ENCODE data around the gene CSMD2.
"Not testable (repeated sequence)": the region's sequence is repeated elsewhere in the genome, so short reads cannot be mapped to it uniquely, and the experiment has no call there.

The CSMD2 gene

DNA sequence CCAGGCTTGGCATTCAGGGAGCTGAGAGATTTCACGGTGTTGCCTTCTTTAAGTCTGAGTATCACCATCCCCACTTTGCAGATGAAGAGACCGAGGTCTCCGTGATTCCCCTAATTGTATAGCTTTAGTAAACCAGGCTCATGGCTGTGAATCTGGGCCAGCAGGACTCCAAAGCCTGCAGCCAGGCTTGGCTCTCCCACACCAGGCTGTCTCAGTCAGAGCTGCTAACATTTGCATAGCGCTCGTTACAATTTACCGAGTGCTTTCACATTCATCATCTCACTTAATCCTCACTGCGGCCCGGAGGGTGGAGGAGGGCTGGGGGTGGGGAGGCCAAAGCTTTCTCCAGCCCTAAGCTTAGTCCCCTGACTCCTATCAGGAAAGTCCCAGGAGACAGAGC lies 23.4 kb upstream of the CSMD2 start:
- no peaks in the 10 kb centered on the region for H3K36me3 ChIP-seq (ENCODE audit: insufficient read depth, low read length)
- no peaks in the 10 kb centered on the region; the same call in 1 of the 2 replicates for H4K20me1 ChIP-seq (ENCODE audit: insufficient read depth, low read length)
- H3K4me2 ChIP-seq (ENCODE audit: insufficient read depth, low read length), result no peak overlapping the region
- peaks cover under 1% of the 10 kb centered on the region for H3K27me3 ChIP-seq (ENCODE audit: insufficient read depth, low read length, poor library complexity)
- no peak overlapping the region for H3K4me3 ChIP-seq (ENCODE audit: low read depth in 1 of 2, low read length in 2 of 2)
- ATAC-seq (ENCODE audit: insufficient read depth, low read depth) (no peak), DNase-seq (no peak)
- H2AFZ ChIP-seq (ENCODE audit: low read depth, low read length), result no peak overlapping the region
- no peak overlapping the region for H3K27ac ChIP-seq (ENCODE audit: low read length)
- H3K9me3 ChIP-seq (ENCODE audit: insufficient read depth, low read length, severe bottlenecking), result no peaks in the 10 kb centered on the region
- no peaks in the 10 kb centered on the region for H3K4me1 ChIP-seq (ENCODE audit: insufficient read depth, low read length)
- no peak for TF ChIP-seq EZH2 (IDR thresholded peaks at IDR 0.05; ENCODE audit: borderline replicate concordance, low read depth, low read length, severe bottlenecking)
- TF ChIP-seq, protein P1, sequence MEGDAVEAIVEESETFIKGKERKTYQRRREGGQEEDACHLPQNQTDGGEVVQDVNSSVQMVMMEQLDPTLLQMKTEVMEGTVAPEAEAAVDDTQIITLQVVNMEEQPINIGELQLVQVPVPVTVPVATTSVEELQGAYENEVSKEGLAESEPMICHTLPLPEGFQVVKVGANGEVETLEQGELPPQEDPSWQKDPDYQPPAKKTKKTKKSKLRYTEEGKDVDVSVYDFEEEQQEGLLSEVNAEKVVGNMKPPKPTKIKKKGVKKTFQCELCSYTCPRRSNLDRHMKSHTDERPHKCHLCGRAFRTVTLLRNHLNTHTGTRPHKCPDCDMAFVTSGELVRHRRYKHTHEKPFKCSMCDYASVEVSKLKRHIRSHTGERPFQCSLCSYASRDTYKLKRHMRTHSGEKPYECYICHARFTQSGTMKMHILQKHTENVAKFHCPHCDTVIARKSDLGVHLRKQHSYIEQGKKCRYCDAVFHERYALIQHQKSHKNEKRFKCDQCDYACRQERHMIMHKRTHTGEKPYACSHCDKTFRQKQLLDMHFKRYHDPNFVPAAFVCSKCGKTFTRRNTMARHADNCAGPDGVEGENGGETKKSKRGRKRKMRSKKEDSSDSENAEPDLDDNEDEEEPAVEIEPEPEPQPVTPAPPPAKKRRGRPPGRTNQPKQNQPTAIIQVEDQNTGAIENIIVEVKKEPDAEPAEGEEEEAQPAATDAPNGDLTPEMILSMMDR (IDR thresholded peaks at IDR 0.05; ENCODE audit: borderline replicate concordance, extremely low read depth, low read length, poor library complexity, severe bottlenecking), result no peak
- no peak overlapping the region for H3K9ac ChIP-seq (ENCODE audit: low read depth, low read length)
- no peaks in the 10 kb centered on the region for H3K79me2 ChIP-seq (ENCODE audit: insufficient read depth, low read length)

DNA sequence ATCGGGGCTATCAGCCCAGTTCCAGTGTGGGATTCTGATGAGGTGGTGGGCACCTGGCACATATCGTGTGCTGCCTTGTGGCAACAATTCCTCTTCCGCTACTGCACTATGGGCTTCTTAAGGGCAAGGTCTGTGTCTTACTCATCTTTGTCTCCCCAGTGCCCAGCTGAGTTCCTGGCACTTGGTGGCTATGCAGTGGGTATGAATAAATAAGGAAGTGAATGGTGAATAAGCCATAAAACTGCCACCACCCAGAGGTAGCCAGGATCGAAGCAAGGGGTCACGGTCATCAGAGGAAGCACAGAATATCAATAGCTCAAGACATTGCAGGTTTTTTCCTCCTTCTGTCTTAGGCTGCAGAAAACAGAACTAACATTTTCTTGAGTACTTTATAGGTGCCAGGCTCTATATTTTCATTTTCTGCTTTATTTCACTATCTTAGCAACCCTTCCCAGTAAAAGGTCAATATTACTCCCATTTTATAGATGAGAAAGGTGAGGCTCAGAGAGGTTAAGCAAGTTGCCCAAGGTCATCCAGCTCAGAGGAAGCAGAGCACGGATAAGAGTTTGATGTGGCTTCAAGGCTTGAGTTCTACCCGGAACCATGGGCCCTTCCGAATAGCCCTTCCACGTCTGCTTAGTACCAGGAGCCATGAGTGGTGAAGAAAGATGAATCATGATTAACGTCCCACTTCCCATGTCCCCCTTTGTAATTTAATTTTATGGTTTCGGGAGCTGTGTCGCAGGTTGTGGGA lies 21.9 kb upstream of the CSMD2 start:
- TF ChIP-seq, protein P1 (IDR thresholded peaks at IDR 0.05; ENCODE audit: borderline replicate concordance, extremely low read depth, low read length, poor library complexity, severe bottlenecking), result no peak
- no peak for TF ChIP-seq EZH2 (IDR thresholded peaks at IDR 0.05; ENCODE audit: borderline replicate concordance, low read depth, low read length, severe bottlenecking)
- no peak overlapping the region for H3K4me3 ChIP-seq (ENCODE audit: low read depth in 1 of 2, low read length in 2 of 2)
- H3K27me3 ChIP-seq (ENCODE audit: insufficient read depth, low read length, poor library complexity), result peaks cover 6% of the 10 kb centered on the region
- H3K4me1 ChIP-seq (ENCODE audit: insufficient read depth, low read length), result no peaks in the 10 kb centered on the region
- ATAC-seq (ENCODE audit: insufficient read depth, low read depth) (no peak), DNase-seq (no peak)
- H3K79me2 ChIP-seq (ENCODE audit: insufficient read depth, low read length), result no peaks in the 10 kb centered on the region
- no peak overlapping the region for H3K9ac ChIP-seq (ENCODE audit: low read depth, low read length)
- no peak overlapping the region for H3K4me2 ChIP-seq (ENCODE audit: insufficient read depth, low read length)
- no peak overlapping the region for H3K27ac ChIP-seq (ENCODE audit: low read length)
- H4K20me1 ChIP-seq (ENCODE audit: insufficient read depth, low read length), result no peaks in the 10 kb centered on the region; the same call in 1 of the 2 replicates
- H3K9me3 ChIP-seq (ENCODE audit: insufficient read depth, low read length, severe bottlenecking), result no peaks in the 10 kb centered on the region
- H2AFZ ChIP-seq (ENCODE audit: low read depth, low read length), result no peak overlapping the region
- no peaks in the 10 kb centered on the region for H3K36me3 ChIP-seq (ENCODE audit: insufficient read depth, low read length)

DNA sequence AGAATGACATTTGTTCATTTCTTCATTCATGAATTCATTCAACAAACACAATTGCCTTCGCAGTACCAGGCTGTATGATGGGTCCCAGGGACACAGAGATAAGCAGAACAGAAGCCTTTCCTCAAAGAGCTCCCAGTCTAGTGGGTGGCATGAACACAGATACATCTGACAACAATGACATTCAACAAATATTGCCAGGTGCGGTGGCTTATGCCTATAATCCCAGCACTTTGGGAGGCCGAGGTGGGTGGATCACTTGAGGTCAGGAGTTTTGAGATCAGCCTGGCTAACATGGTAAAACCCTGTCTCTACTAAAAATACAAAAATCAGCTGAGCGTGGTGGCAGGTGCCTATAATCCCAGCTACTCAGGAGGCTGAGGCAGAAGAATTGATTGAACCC lies 18.4 kb upstream of the CSMD2 start:
- not testable (repeated sequence) for H3K9ac ChIP-seq (ENCODE audit: low read depth, low read length); H3K4me1 ChIP-seq (ENCODE audit: insufficient read depth, low read length); H3K79me2 ChIP-seq (ENCODE audit: insufficient read depth, low read length); H3K36me3 ChIP-seq (ENCODE audit: insufficient read depth, low read length); H3K9me3 ChIP-seq (ENCODE audit: insufficient read depth, low read length, severe bottlenecking); H2AFZ ChIP-seq (ENCODE audit: low read depth, low read length); H3K4me2 ChIP-seq (ENCODE audit: insufficient read depth, low read length); H3K27ac ChIP-seq (ENCODE audit: low read length); H3K27me3 ChIP-seq (ENCODE audit: insufficient read depth, low read length, poor library complexity); H4K20me1 ChIP-seq (ENCODE audit: insufficient read depth, low read length); H3K4me3 ChIP-seq (ENCODE audit: low read depth in 1 of 2, low read length in 2 of 2); DNase-seq; ATAC-seq (ENCODE audit: insufficient read depth, low read depth)

DNA sequence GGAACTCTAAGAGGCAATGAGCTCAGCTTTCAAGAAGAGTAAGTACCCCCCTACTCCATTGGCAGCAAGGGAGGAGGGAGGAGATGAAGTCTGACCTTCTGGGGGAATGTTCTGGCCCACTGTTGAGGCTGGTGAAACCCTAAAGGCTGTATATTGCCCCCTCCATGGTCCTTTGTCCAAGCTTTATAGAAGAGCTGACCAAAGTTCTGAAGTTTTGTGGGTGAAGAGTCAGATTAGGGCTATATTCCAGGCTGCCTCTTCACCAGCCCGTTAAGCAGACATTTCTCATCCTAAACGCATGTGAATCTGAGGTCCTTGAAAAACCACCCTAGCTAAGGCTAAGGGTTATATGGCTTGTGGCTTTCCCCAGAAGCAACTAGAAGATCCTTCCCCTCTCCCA lies 13.0 kb upstream of the CSMD2 start:
- no peaks in the 10 kb centered on the region for H3K36me3 ChIP-seq (ENCODE audit: insufficient read depth, low read length)
- no peak overlapping the region for H3K4me2 ChIP-seq (ENCODE audit: insufficient read depth, low read length)
- H3K4me3 ChIP-seq (ENCODE audit: low read depth in 1 of 2, low read length in 2 of 2), result no peak overlapping the region
- no peaks in the 10 kb centered on the region for H3K9me3 ChIP-seq (ENCODE audit: insufficient read depth, low read length, severe bottlenecking)
- no peaks in the 10 kb centered on the region for H3K4me1 ChIP-seq (ENCODE audit: insufficient read depth, low read length)
- no peaks in the 10 kb centered on the region for H3K79me2 ChIP-seq (ENCODE audit: insufficient read depth, low read length)
- ATAC-seq (ENCODE audit: insufficient read depth, low read depth) (no peak), DNase-seq (no peak)
- H4K20me1 ChIP-seq (ENCODE audit: insufficient read depth, low read length), result no peaks in the 10 kb centered on the region
- no peak overlapping the region for H3K27ac ChIP-seq (ENCODE audit: low read length)
- H3K27me3 ChIP-seq (ENCODE audit: insufficient read depth, low read length, poor library complexity), result peaks cover 3% of the 10 kb centered on the region
- TF ChIP-seq, protein P1 (IDR thresholded peaks at IDR 0.05; ENCODE audit: borderline replicate concordance, extremely low read depth, low read length, poor library complexity, severe bottlenecking), result no peak
- no peak for TF ChIP-seq EZH2 (IDR thresholded peaks at IDR 0.05; ENCODE audit: borderline replicate concordance, low read depth, low read length, severe bottlenecking)
- no peak overlapping the region for H2AFZ ChIP-seq (ENCODE audit: low read depth, low read length)
- H3K9ac ChIP-seq (ENCODE audit: low read depth, low read length), result no peak overlapping the region
